HepG2 (cell line): ENCODE data around the gene PPIA. TPM values are rescaled to one million over a fixed set of nuclear protein-coding genes. Genes with fewer than 3 reads are reported as not detected.

Experiments
- ARNT ChIP-seq: fragments of 450-650 bp; IDR thresholded peaks from 2 replicates; pipeline ENCODE4 v1.6.1; 2017
- BORCS8-MEF2B ChIP-seq: sonication (generic); formaldehyde crosslinking; IDR thresholded peaks from 2 replicates; pipeline ENCODE4 v1.8.0; 2022; ENCODE audit warnings: mild to moderate bottlenecking, missing genetic modification reagents
- BRCA1 ChIP-seq: sonication (generic); formaldehyde crosslinking; IDR thresholded peaks from 2 replicates; pipeline ENCODE4 v1.4.0; 2020; ENCODE audit warnings: missing genetic modification reagents
- CEBPB ChIP-seq: IDR thresholded peaks from 2 replicates; pipeline ENCODE4 v1.6.1; 2011; ENCODE audit warnings: low read depth, low read length, improper control_type of control experiment, borderline replicate concordance
- CENPX ChIP-seq: sonication (generic); formaldehyde crosslinking; IDR thresholded peaks from 2 replicates; pipeline ENCODE4 v1.9.0; 2021; ENCODE audit warnings: mild to moderate bottlenecking, missing genetic modification reagents, moderate library complexity
- HMG20A ChIP-seq: IDR thresholded peaks from 2 replicates; pipeline ENCODE4 v1.6.1; 2016; ENCODE audit warnings: borderline replicate concordance
- JUNB ChIP-seq: sonication (generic); formaldehyde crosslinking; IDR thresholded peaks from 2 replicates; pipeline ENCODE4 v1.8.0; 2022; ENCODE audit warnings: missing genetic modification reagents, mild to moderate bottlenecking, borderline replicate concordance
- NCOA5 ChIP-seq: sonication (generic); formaldehyde crosslinking; IDR thresholded peaks from 2 replicates; pipeline ENCODE4 v1.4.0; 2020; ENCODE audit warnings: missing genetic modification reagents
- NFE2L2 ChIP-seq: fragments of 150-350 bp; IDR thresholded peaks from 2 replicates; pipeline ENCODE4 v1.6.1; 2014; ENCODE audit warnings: low read length
- NFKBIZ ChIP-seq: IDR thresholded peaks from 2 replicates; pipeline ENCODE4 v1.6.1; 2018; ENCODE audit warnings: missing genetic modification reagents, missing compliant biosample characterization
- NFYB ChIP-seq: sonication (generic); formaldehyde crosslinking; IDR thresholded peaks from 2 replicates; pipeline ENCODE4 v1.4.0; 2020; ENCODE audit warnings: missing genetic modification reagents
- NKX3-1 ChIP-seq: sonication (generic); formaldehyde crosslinking; IDR thresholded peaks from 2 replicates; pipeline ENCODE4 v1.5.0; 2020; ENCODE audit warnings: missing genetic modification reagents
- PITX1 ChIP-seq: sonication (generic); formaldehyde crosslinking; IDR thresholded peaks from 2 replicates; pipeline ENCODE4 v1.5.1; 2020; ENCODE audit warnings: mild to moderate bottlenecking, missing genetic modification reagents
- PPARG ChIP-seq: conservative IDR thresholded peaks from 2 replicates; pipeline ENCODE4 v1.6.1; 2016; ENCODE audit warnings: missing biosample characterization, missing genetic modification reagents
- REPIN1 ChIP-seq: sonication (generic); formaldehyde crosslinking; IDR thresholded peaks from 2 replicates; pipeline ENCODE4 v1.8.0; 2022; ENCODE audit warnings: missing genetic modification reagents, low read depth, mild to moderate bottlenecking, borderline replicate concordance
- RNF2 ChIP-seq: fragments of 450-650 bp; conservative IDR thresholded peaks from 2 replicates; pipeline ENCODE4 v1.6.1; 2016; ENCODE audit warnings: low read depth
- SP2 ChIP-seq: sonication (generic); formaldehyde crosslinking; IDR thresholded peaks from 2 replicates; pipeline ENCODE4 v1.5.1; 2020; ENCODE audit warnings: mild to moderate bottlenecking, missing genetic modification reagents
- SP4 ChIP-seq: sonication (generic); formaldehyde crosslinking; IDR thresholded peaks from 2 replicates; pipeline ENCODE4 v1.8.1; 2023; ENCODE audit warnings: mild to moderate bottlenecking, missing genetic modification reagents
- SRY ChIP-seq: sonication (generic); formaldehyde crosslinking; IDR thresholded peaks from 2 replicates; pipeline ENCODE4 v1.8.0; 2022; ENCODE audit warnings: mild to moderate bottlenecking, missing genetic modification reagents
- TAF15 ChIP-seq: fragments of 200-400 bp; formaldehyde crosslinking; IDR thresholded peaks from one replicate; pipeline ENCODE4 v1.6.1; 2018; ENCODE audit warnings: mild to moderate bottlenecking, low read depth, low read length; ENCODE audit not compliant: poor library complexity, severe bottlenecking
- ZBTB38 ChIP-seq: sonication (generic); formaldehyde crosslinking; IDR thresholded peaks from 2 replicates; pipeline ENCODE4 v1.5.1; 2020; ENCODE audit warnings: mild to moderate bottlenecking, missing genetic modification reagents
- ZNF326 ChIP-seq: sonication (generic); formaldehyde crosslinking; IDR thresholded peaks from 2 replicates; pipeline ENCODE4 v1.4.0; 2020; ENCODE audit warnings: missing genetic modification reagents, borderline replicate concordance
- ZNF329 ChIP-seq: sonication (generic); formaldehyde crosslinking; IDR thresholded peaks from 2 replicates; pipeline ENCODE4 v1.9.0; 2021; ENCODE audit warnings: low read depth, mild to moderate bottlenecking, missing genetic modification reagents
- ZNF557 ChIP-seq: sonication (generic); formaldehyde crosslinking; IDR thresholded peaks from 2 replicates; pipeline ENCODE4 v1.4.0; 2020; ENCODE audit warnings: missing genetic modification reagents
- ZNF784 ChIP-seq: sonication (generic); formaldehyde crosslinking; IDR thresholded peaks from 2 replicates; pipeline ENCODE4 v1.5.1; 2020; ENCODE audit warnings: missing genetic modification reagents, mild to moderate bottlenecking, borderline replicate concordance
- ZNF788 ChIP-seq: sonication (generic); formaldehyde crosslinking; IDR thresholded peaks from 2 replicates; pipeline ENCODE4 v1.5.0; 2020; ENCODE audit warnings: mild to moderate bottlenecking, missing genetic modification reagents, borderline replicate concordance
- ZNF792 ChIP-seq: IDR thresholded peaks from 2 replicates; pipeline ENCODE4 v1.6.1; 2016
- ZNF816 ChIP-seq: sonication (generic); formaldehyde crosslinking; IDR thresholded peaks from 2 replicates; pipeline ENCODE4 v1.8.0; 2022; ENCODE audit warnings: missing genetic modification reagents, mild to moderate bottlenecking, borderline replicate concordance
- polyA plus RNA-seq, 8 experiments: library from polyadenylated mRNA; depleted of rRNA in 3 of 8; stranded (reverse) in 7 of 8; unstranded in 1 of 8; fragments of >200 nt; fragmentation: Illumina TruSeq in 4 of 8; extraction: Trizol in 4 of 8; gene quantifications; 2 replicates each; pipeline versions ENCODE4 v1.2.1 to v1.2.3, GENCODE V29; 2011 to 2016; ENCODE audit warnings: low read depth in 4 of 8, missing spikeins in 1 of 8, mixed read lengths in 1 of 8; ENCODE audit not compliant: insufficient read depth in 1 of 8
- total RNA-seq, 5 experiments: library from RNA; depleted of rRNA; stranded (reverse); fragments of >200 nt; fragmentation: Illumina TruSeq; extraction: Trizol; gene quantifications; 2 replicates each; pipeline ENCODE4 v1.2.3, GENCODE V29; 2016; ENCODE audit warnings: low read depth in 1 of 5
- TF ChIP-seq, protein P1 (sequence below): sonication (generic); formaldehyde crosslinking; IDR thresholded peaks from 2 replicates; pipeline ENCODE4 v1.4.0; 2020; ENCODE audit warnings: missing genetic modification reagents
- TF ChIP-seq, protein P2 (sequence below): sonication (generic); formaldehyde crosslinking; IDR thresholded peaks from 2 replicates; pipeline ENCODE4 v1.5.0; 2020; ENCODE audit warnings: mild to moderate bottlenecking, missing genetic modification reagents, borderline replicate concordance

The PPIA gene
- total and polyA plus RNA-seq, 2 of the 13 experiments (the other 11 are each of a cell fraction or from before 2014, with no cell fraction given) = 2,268 to 3,010 TPM

DNA sequence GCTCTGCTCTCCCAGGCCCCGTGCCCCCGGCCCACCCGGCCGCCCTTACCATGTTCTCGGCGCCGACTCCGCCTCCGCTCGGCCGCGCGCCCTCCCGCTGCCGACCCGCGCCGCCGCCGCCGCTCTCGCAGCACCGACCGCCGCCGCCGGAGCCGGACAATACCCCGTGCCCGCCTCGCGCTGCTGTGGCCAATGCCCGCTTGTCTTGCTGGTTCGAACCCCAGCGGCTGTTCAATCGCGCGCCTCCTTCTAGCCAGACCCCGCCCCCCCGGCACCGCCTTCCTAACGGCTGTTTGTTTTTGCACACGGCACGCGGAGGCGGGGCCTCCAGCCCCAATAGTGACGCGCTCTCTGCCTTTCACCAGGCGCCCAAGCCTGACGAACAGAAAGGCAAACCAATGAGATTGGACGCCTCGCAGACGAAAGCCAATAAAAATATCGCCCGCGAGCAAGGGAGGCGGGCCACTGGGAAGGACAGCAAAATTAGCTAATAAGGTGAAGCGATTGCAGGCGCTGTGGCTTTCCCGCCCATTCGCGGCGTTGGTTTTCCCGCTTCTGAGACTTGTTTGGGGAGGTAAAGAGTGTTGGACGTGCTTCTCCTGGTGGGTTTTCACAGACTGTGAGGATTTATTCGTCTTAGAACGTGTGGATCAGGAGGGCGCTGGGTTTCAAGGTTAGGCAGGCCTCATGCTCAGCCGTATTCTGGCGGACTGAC, 51.6 kb downstream of the PPIA start, which contains the start of gene H2AZ2 (continued):
- TF ChIP-seq, protein P1, sequence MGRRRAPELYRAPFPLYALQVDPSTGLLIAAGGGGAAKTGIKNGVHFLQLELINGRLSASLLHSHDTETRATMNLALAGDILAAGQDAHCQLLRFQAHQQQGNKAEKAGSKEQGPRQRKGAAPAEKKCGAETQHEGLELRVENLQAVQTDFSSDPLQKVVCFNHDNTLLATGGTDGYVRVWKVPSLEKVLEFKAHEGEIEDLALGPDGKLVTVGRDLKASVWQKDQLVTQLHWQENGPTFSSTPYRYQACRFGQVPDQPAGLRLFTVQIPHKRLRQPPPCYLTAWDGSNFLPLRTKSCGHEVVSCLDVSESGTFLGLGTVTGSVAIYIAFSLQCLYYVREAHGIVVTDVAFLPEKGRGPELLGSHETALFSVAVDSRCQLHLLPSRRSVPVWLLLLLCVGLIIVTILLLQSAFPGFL = no peak
- no peak for TF ChIP-seq HMG20A (CRISPR knock-in tag)
- TF ChIP-seq CENPX (CRISPR knock-in tag) = no peak
- 0 out of 2 replicates have a peak, but pooled peaks have one; percentile 51 for TF ChIP-seq NFKBIZ (CRISPR knock-in tag)
- TF ChIP-seq BRCA1 (CRISPR knock-in tag) = peak; percentile 24; the same call in 1 of the 2 replicates
- TF ChIP-seq BORCS8-MEF2B (CRISPR knock-in tag) = peak; percentile 16; the same call in 1 of the 2 replicates
- TF ChIP-seq ZNF792 (CRISPR knock-in tag) = peak; percentile 50; the same call in 1 of the 2 replicates
- TF ChIP-seq ZBTB38 (CRISPR knock-in tag) = peak; percentile 26; the same call in 1 of the 2 replicates
- peak; percentile 100 for TF ChIP-seq SP4
- no peak for TF ChIP-seq JUNB (CRISPR knock-in tag)
- TF ChIP-seq SRY (CRISPR knock-in tag) = no peak; the same call in 1 of the 2 replicates
- no peak for TF ChIP-seq PPARG (CRISPR knock-in tag)
- TF ChIP-seq ARNT = no peak
- TF ChIP-seq SP2 (CRISPR knock-in tag) = peak; percentile 99
- TF ChIP-seq, protein P2, sequence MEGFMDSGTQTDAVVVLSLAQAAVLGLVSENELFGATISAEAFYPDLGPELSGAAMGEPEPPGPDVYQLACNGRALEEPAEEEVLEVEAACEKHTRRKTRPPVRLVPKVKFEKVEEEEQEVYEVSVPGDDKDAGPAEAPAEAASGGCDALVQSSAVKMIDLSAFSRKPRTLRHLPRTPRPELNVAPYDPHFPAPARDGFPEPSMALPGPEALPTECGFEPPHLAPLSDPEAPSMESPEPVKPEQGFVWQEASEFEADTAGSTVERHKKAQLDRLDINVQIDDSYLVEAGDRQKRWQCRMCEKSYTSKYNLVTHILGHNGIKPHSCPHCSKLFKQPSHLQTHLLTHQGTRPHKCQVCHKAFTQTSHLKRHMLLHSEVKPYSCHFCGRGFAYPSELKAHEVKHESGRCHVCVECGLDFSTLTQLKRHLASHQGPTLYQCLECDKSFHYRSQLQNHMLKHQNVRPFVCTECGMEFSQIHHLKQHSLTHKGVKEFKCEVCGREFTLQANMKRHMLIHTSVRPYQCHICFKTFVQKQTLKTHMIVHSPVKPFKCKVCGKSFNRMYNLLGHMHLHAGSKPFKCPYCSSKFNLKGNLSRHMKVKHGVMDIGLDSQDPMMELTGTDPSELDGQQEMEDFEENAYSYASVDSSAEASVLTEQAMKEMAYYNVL (CRISPR knock-in tag) = no peak
- peak; percentile 44; the same call in 1 of the 2 replicates for TF ChIP-seq ZNF784 (CRISPR knock-in tag)
- peak; percentile 90; the same call in 1 of the 2 replicates for TF ChIP-seq ZNF816 (CRISPR knock-in tag)
- TF ChIP-seq ZNF326 (CRISPR knock-in tag) = no peak
- no peak for TF ChIP-seq NFE2L2
- TF ChIP-seq ZNF329 = no peak
- no peak; the same call in 1 of the 2 replicates for TF ChIP-seq PITX1 (CRISPR knock-in tag)
- no peak for TF ChIP-seq NCOA5 (CRISPR knock-in tag)
- peak; percentile 38; the same call in 1 of the 2 replicates for TF ChIP-seq ZNF557 (CRISPR knock-in tag)
- TF ChIP-seq CEBPB = peak; percentile 75
- peak; percentile 65 for TF ChIP-seq REPIN1 (CRISPR knock-in tag)
- TF ChIP-seq NKX3-1 (CRISPR knock-in tag) = peak; percentile 71; the same call in 1 of the 2 replicates
- TF ChIP-seq NFYB (CRISPR knock-in tag) = peak; percentile 97
- TF ChIP-seq RNF2 = peak; percentile 79; the same call in 1 of the 2 replicates
- no peak for TF ChIP-seq ZNF788 (CRISPR knock-in tag)
- TF ChIP-seq TAF15 = peak; percentile 36
